GM12878 (cell line): Measurements from ENCODE around the gene MAK. TPM values are rescaled to one million over a fixed set of nuclear protein-coding genes. Genes with fewer than 3 reads are reported as not detected.

Experiments used
- ATAC-seq: fragments of 200-7000 bp; cut with Tn5 transposase; 3 replicates; pipeline ENCODE4 v1.9.1; 2020; ENCODE audit warnings: mild to moderate bottlenecking, moderate library complexity
- BruUV-seq: library from RNA; stranded (reverse); fragments of 400-500 nt; replicated peaks from 2 replicates; lab custom pipeline; 2021; lab: Mats Ljungman, UMichigan
- CTCF ChIA-PET: fragments of 300-600 bp; sonication (Branson Sonifier 250); formaldehyde crosslinking; extraction: SDS; loops from one replicate; lab custom pipeline; 2021; ENCODE audit warnings: inconsistent platforms; lab: Yijun Ruan, JAX
- POLR2A ChIA-PET: fragments of 350-600 bp; formaldehyde crosslinking; extraction: SDS; loops from one replicate; lab custom pipeline; 2021; ENCODE audit warnings: inconsistent platforms; lab: Charles Lee
- RAD21 ChIA-PET: fragments of 300-600 bp; sonication (Branson Sonifier 250); formaldehyde crosslinking; loops from one replicate; lab custom pipeline; 2023; ENCODE audit warnings: antibody characterized with exemption; ENCODE audit not compliant: unreplicated experiment; lab: Charles Lee
- SMC1A ChIA-PET: fragments of 300-600 bp; sonication (Branson Sonifier 250); formaldehyde crosslinking; loops from one replicate; lab custom pipeline; 2023; ENCODE audit not compliant: unreplicated experiment, uncharacterized antibody; lab: Charles Lee
- DNase-seq: peaks from one replicate; pipeline ENCODE4 v3.0.0-alpha.2; 2011; ENCODE audit warnings: low read depth, low spot score
- FAIRE-seq: peaks from 3 replicates; lab custom pipeline; 2011; peaks lifted over from hg19 to GRCh38; lab: Jason Lieb, UNC
- H2AFZ ChIP-seq: 2 replicates; pipeline ENCODE4 v1.6.0; 2011; ENCODE audit warnings: low read depth, low read length, control low read depth; ENCODE audit not compliant: control insufficient read depth
- H3K27ac ChIP-seq: 2 replicates; pipeline ENCODE4 v1.5.1; 2011; ENCODE audit warnings: control low read depth; ENCODE audit not compliant: control insufficient read depth, insufficient read depth
- H3K27me3 ChIP-seq, 2 experiments: replicated peaks in 1 of 2; 2 replicates each; pipeline versions ENCODE4 v1.6.0 to v1.6.1; 2011; ENCODE audit warnings: low read length in 1 of 2; ENCODE audit not compliant: control insufficient read depth in 2 of 2, insufficient read depth in 2 of 2
- H3K36me3 ChIP-seq, 2 experiments: 2 replicates each; pipeline ENCODE4 v1.5.1; 2011; ENCODE audit warnings: low read length in 1 of 2; ENCODE audit not compliant: control insufficient read depth in 2 of 2, insufficient read depth in 2 of 2
- H3K4me1 ChIP-seq: 2 replicates; pipeline ENCODE4 v1.6.1; 2011; ENCODE audit warnings: mild to moderate bottlenecking, low read length, moderate library complexity, mixed read lengths; ENCODE audit not compliant: control insufficient read depth, insufficient read depth
- H3K4me2 ChIP-seq: 2 replicates; pipeline ENCODE4 v1.6.0; 2011; ENCODE audit warnings: control low read depth; ENCODE audit not compliant: control insufficient read depth, insufficient read depth
- H3K4me3 ChIP-seq: fragments of 200-600 bp; sonication (generic); 2 replicates; pipeline ENCODE4 v1.5.1; 2016
- H3K79me2 ChIP-seq: 2 replicates; pipeline ENCODE4 v1.6.0; 2011; ENCODE audit warnings: low read length; ENCODE audit not compliant: control insufficient read depth, insufficient read depth
- H3K9ac ChIP-seq: 2 replicates; pipeline ENCODE4 v1.8.0; 2011; ENCODE audit warnings: low read length, control low read depth, mixed read lengths; ENCODE audit not compliant: control insufficient read depth, insufficient read depth
- H3K9me3 ChIP-seq: replicated peaks from 3 replicates; pipeline ENCODE4 v1.5.1; 2011; ENCODE audit warnings: mild to moderate bottlenecking, low read length; ENCODE audit not compliant: control insufficient read depth, insufficient read depth
- H4K20me1 ChIP-seq: 2 replicates; pipeline ENCODE4 v1.6.0; 2011; ENCODE audit not compliant: control insufficient read depth, insufficient read depth
- BMI1 ChIP-seq: fragments of 450-650 bp; IDR thresholded peaks from 2 replicates; pipeline ENCODE4 v1.6.1; 2016; ENCODE audit warnings: mild to moderate bottlenecking, moderate library complexity, borderline replicate concordance
- EZH2 ChIP-seq: IDR thresholded peaks from 2 replicates; pipeline ENCODE4 v1.6.1; 2012; ENCODE audit warnings: low read depth, mild to moderate bottlenecking, control low read depth, inconsistent platforms, low read length, borderline replicate concordance; ENCODE audit not compliant: control insufficient read depth
- POLR2AphosphoS2 ChIP-seq: IDR thresholded peaks from 2 replicates; pipeline ENCODE4 v1.6.1; 2011; ENCODE audit warnings: low read depth, mild to moderate bottlenecking, low read length, improper control_type of control experiment, moderate library complexity
- RELA ChIP-seq: fragments of 450-650 bp; IDR thresholded peaks from 2 replicates; pipeline ENCODE4 v1.8.0; 2014; ENCODE audit warnings: borderline replicate concordance; ENCODE audit not compliant: partially characterized antibody
- TCF7 ChIP-seq: IDR thresholded peaks from 2 replicates; pipeline ENCODE4 v1.6.1; 2014; ENCODE audit warnings: antibody characterized with exemption, borderline replicate concordance
- WGBS: methylation state at CpG from one replicate; pipeline ENCODE4 v1.1.6; 2016; ENCODE audit warnings: low lambda C conversion rate; ENCODE audit not compliant: insufficient replicate concordance, insufficient coverage; ENCODE audit errors: missing lambda C conversion rate; 5-methylcytosine and 5-hydroxymethylcytosine counted together
- in situ Hi-C: fragments of 300-500 bp; cut with MboI; formaldehyde crosslinking; loops from 9 replicates; pipeline ENCODE4 v1.14.3; 2018; ENCODE audit warnings: mixed read lengths
- intact Hi-C: fragments of 100-400 bp; cut with micrococcal nuclease; formaldehyde crosslinking; loops from one replicate; pipeline ENCODE4 v1.14.2; 2022; ENCODE audit not compliant: unreplicated experiment
- polyA plus RNA-seq, 11 experiments: library from polyadenylated mRNA; depleted of rRNA in 4 of 11; unstranded in 6 of 11; stranded (reverse) in 5 of 11; fragments of >200 nt; fragmentation: Nextera tagmentation in 4 of 11; fragmentation: Illumina TruSeq in 1 of 11; extraction: Ambion mirVana in 4 of 11; extraction: Trizol in 1 of 11; gene quantifications; 1 replicate in 1 of 11; 2 replicates in 10 of 11; pipeline versions ENCODE4 v1.2.1 to v1.2.3, GENCODE V29; 2011 to 2016; ENCODE audit warnings: inconsistent platforms in 2 of 11, missing spikeins in 2 of 11, low read depth in 1 of 11
- total RNA-seq, 4 experiments: library from RNA; depleted of rRNA in 3 of 4; stranded (reverse); fragments of >200 nt in 3 of 4; fragmentation: Illumina TruSeq in 1 of 4; extraction: Trizol in 1 of 4; gene quantifications; 2 replicates each; pipeline versions ENCODE4 v1.2.1 to v1.2.3, GENCODE V29; 2013 to 2021

The MAK gene
- total and polyA plus RNA-seq, 10 of the 15 experiments (the other 5 are each of a cell fraction or from before 2014, with no cell fraction given), result 0.01 to 0.90 (median 0.13) TPM; not detected in 1

DNA sequence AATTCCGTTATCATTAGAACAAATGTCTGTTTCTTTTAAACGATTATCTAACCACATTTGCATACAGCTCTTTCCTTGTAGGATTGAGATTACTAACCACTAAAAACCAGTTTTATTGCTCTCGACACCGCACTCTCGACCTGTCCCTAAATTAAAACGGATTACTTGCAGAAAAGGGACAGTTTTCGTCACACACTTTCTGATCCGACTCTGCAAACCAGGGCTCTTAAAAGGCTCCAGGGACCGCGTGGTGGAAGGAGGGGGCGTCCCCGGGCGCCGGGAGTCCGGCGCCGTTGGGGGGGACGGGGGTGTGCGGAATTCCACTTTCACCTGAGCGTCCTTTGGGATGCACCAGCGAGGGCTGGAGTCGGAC, 731 bp downstream of the MAK start:
- DNase-seq, result no peak
- ATAC-seq, result peak; percentile 7; the same call in 2 of the 3 replicates
- Histone ChIP-seq H3K9me3 (no peaks in the 10 kb centered on the region; the same call in 2 of the 3 replicates), H3K4me2 (peak overlapping the region; percentile 99), H3K9ac (peak overlapping the region; percentile 40), H4K20me1 (no peaks in the 10 kb centered on the region), H3K79me2 (no peaks in the 10 kb centered on the region), H3K36me3 (no peaks in the 10 kb centered on the region), H3K4me3 (peak overlapping the region; percentile 60), H2AFZ (peak overlapping the region; percentile 84), H3K27me3 (no peaks in the 10 kb centered on the region), H3K27ac (no peak overlapping the region), H3K4me1 (peaks cover 8% of the 10 kb centered on the region; the same call in 1 of the 2 replicates)
- ChIA-PET POLR2A (interaction anchor here (0.6 kb wide), 1 partner anchor 306 kb away, joined by 3 read pairs; no protein-coding TSS in a partner anchor), CTCF (interaction anchor here (1.0 kb wide), 1 partner anchor 36 kb away, joined by 3 read pairs; no protein-coding TSS in a partner anchor), SMC1A (interaction anchor here (0.7 to 1.9 kb wide), 4 partner anchors 15 to 231 kb away, joined by 3 to 4 read pairs (median 4); no protein-coding TSS in a partner anchor), RAD21 (no interaction called here)
- no peak for FAIRE-seq
- WGBS, result under 1% methylated on average over 22 of the region's 22 CpGs
- no TSS peak for BruUV-seq
- intact Hi-C loops (no loop called here), in situ Hi-C loops (no loop called here)
- TF ChIP-seq POLR2AphosphoS2, result 0 out of 2 replicates have a peak, but pooled peaks have one; percentile 13
- TF ChIP-seq TCF7, result no peak
- peak; percentile 66 for TF ChIP-seq BMI1

DNA sequence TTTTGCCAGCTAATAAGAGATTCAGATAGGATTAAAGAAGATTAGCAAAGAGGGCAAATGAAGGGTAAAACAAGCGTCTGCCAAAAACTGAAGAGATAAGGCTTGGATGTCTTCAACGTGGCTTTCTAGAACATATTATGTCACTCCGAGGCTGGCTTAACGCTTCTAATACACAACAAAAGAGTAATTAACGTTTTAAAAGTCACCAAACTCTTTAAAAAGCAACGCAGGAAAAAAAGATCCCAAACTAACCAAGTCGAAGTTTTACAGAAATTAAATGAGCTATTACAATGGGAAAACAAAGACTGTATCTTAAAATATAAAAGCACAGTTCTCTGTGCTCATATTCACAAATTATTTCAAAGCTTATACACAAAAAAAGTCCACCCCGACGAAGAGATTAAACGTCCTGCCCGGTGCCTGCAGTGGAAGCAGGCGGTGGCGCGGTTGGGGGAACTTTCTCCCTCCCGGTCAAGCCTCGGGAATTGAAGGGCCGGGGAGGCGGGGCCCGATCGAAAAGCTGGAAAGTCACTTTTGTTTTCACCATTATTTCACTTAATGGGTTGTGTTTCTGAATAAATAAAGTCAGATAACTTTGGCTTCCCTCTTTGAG, 1.2 kb downstream of the MAK start:
- in situ Hi-C loops, result no loop called here
- FAIRE-seq (no peak), DNase-seq (no peak), ATAC-seq (no peak)
- no TSS peak for BruUV-seq
- no peak overlapping the region; the same call in 1 of the 2 replicates for H2AFZ ChIP-seq
- H3K4me3 ChIP-seq, result peak overlapping the region; percentile 60
- H4K20me1 ChIP-seq, result no peaks in the 10 kb centered on the region
- ChIA-PET POLR2A (interaction anchor here (0.6 kb wide), 1 partner anchor 306 kb away, joined by 3 read pairs; no protein-coding TSS in a partner anchor), CTCF (interaction anchor here (1.0 kb wide), 1 partner anchor 35 kb away, joined by 3 read pairs; no protein-coding TSS in a partner anchor), RAD21 (no interaction called here), SMC1A (interaction anchor here (0.7 to 1.9 kb wide), 5 partner anchors 15 to 232 kb away, joined by 3 to 5 read pairs (median 4); no protein-coding TSS in a partner anchor)
- peaks cover 8% of the 10 kb centered on the region; the same call in 1 of the 2 replicates for H3K4me1 ChIP-seq
- H3K9ac ChIP-seq, result peak overlapping the region; percentile 40; the same call in 1 of the 2 replicates
- no peaks in the 10 kb centered on the region; the same call in 2 of the 3 replicates for H3K9me3 ChIP-seq
- no peak for TF ChIP-seq RELA
- TF ChIP-seq EZH2, result 0 out of 2 replicates have a peak, but pooled peaks have one; percentile 78
- TF ChIP-seq BMI1, result peak; percentile 72; the same call in 1 of the 2 replicates
- intact Hi-C loops, result no loop called here
- H3K36me3 ChIP-seq, result no peaks in the 10 kb centered on the region
- WGBS, result 6% methylated on average over 20 of the region's 20 CpGs
- H3K27me3 ChIP-seq, result no peaks in the 10 kb centered on the region
- no peak overlapping the region for H3K27ac ChIP-seq
- no peaks in the 10 kb centered on the region for H3K79me2 ChIP-seq
- peak overlapping the region; percentile 99 for H3K4me2 ChIP-seq
